HepG2 (cell line): ENCODE measurements around the gene PLEKHA8.

Experiments used
- POLR2AphosphoS5 ChIP-seq: IDR thresholded peaks from 2 replicates; pipeline ENCODE4 v1.6.1; 2012; ENCODE audit warnings: low read depth, low read length
- RNF2 ChIP-seq: fragments of 450-650 bp; conservative IDR thresholded peaks from 2 replicates; pipeline ENCODE4 v1.6.1; 2016; ENCODE audit warnings: low read depth
- RXRA ChIP-seq: sonication (generic); formaldehyde crosslinking; IDR thresholded peaks from 2 replicates; pipeline ENCODE4 v1.5.1; 2020; ENCODE audit warnings: missing genetic modification reagents
- SIN3B ChIP-seq: fragments of 150-350 bp; IDR thresholded peaks from 2 replicates; pipeline ENCODE4 v1.6.1; 2014; ENCODE audit warnings: low read length
- SRSF9 ChIP-seq: fragments of 200-400 bp; formaldehyde crosslinking; IDR thresholded peaks from 2 replicates; pipeline ENCODE4 v1.6.1; 2018; ENCODE audit warnings: borderline replicate concordance, mild to moderate bottlenecking, low read depth, low read length; ENCODE audit not compliant: insufficient read depth, poor library complexity, severe bottlenecking
- ZBTB21 ChIP-seq: sonication (generic); formaldehyde crosslinking; IDR thresholded peaks from 2 replicates; pipeline ENCODE4 v1.4.0; 2020; ENCODE audit warnings: missing genetic modification reagents
- ZNF232 ChIP-seq: sonication (generic); formaldehyde crosslinking; IDR thresholded peaks from 2 replicates; pipeline ENCODE4 v1.4.0; 2020; ENCODE audit warnings: missing genetic modification reagents, borderline replicate concordance
- ZNF501 ChIP-seq: sonication (generic); formaldehyde crosslinking; IDR thresholded peaks from 2 replicates; pipeline ENCODE4 v1.5.1; 2020; ENCODE audit warnings: mild to moderate bottlenecking, moderate library complexity, missing genetic modification reagents
- TF ChIP-seq, protein P1 (sequence below): sonication (generic); formaldehyde crosslinking; IDR thresholded peaks from 2 replicates; pipeline ENCODE4 v1.8.1; 2022; ENCODE audit warnings: low read depth, mild to moderate bottlenecking, missing genetic modification reagents
- TF ChIP-seq, protein P2 (sequence below): IDR thresholded peaks from 2 replicates; pipeline ENCODE4 v1.6.1; 2016; ENCODE audit warnings: control low read depth
- TF ChIP-seq, protein P3 (sequence below): sonication (generic); formaldehyde crosslinking; IDR thresholded peaks from 2 replicates; pipeline ENCODE4 v1.4.0; 2020; ENCODE audit warnings: mild to moderate bottlenecking, missing genetic modification reagents
- TF ChIP-seq, protein P4 (sequence below): sonication (generic); formaldehyde crosslinking; IDR thresholded peaks from 2 replicates; pipeline ENCODE4 v1.5.1; 2020; ENCODE audit warnings: missing genetic modification reagents, mild to moderate bottlenecking, borderline replicate concordance

DNA sequence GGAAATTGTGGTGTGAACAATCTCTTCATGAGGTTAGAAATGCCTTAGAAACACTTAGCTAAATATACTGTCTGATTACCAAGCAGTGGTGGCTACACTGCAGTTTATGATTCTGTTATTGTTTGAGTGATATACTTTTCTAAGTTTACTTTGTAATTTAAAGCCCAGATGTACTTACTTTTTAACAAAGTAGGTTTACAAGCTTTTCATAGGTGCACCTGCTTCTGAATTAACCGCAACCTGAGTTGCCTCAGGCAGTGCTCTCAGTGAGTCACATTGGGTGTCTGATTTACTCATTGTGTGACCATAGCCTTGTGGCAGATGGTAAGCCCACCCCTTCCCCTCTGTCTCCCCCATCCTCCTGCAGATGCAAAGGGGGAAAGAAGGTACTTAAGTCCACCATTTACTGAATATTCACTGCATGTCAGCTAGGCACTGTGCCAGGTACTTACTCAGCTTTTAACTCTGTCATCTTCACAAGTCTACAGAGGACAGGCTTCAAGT, 115.6 kb downstream of the PLEKHA8 start:
- TF ChIP-seq ZBTB21 (CRISPR knock-in tag) = no peak
- no peak for TF ChIP-seq ZNF501 (CRISPR knock-in tag)
- TF ChIP-seq ZNF232 = no peak
- TF ChIP-seq, protein P1, sequence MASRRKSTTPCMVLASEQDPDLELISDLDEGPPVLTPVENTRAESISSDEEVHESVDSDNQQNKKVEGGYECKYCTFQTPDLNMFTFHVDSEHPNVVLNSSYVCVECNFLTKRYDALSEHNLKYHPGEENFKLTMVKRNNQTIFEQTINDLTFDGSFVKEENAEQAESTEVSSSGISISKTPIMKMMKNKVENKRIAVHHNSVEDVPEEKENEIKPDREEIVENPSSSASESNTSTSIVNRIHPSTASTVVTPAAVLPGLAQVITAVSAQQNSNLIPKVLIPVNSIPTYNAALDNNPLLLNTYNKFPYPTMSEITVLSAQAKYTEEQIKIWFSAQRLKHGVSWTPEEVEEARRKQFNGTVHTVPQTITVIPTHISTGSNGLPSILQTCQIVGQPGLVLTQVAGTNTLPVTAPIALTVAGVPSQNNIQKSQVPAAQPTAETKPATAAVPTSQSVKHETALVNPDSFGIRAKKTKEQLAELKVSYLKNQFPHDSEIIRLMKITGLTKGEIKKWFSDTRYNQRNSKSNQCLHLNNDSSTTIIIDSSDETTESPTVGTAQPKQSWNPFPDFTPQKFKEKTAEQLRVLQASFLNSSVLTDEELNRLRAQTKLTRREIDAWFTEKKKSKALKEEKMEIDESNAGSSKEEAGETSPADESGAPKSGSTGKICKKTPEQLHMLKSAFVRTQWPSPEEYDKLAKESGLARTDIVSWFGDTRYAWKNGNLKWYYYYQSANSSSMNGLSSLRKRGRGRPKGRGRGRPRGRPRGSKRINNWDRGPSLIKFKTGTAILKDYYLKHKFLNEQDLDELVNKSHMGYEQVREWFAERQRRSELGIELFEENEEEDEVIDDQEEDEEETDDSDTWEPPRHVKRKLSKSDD (CRISPR knock-in tag) = no peak
- TF ChIP-seq, protein P2, sequence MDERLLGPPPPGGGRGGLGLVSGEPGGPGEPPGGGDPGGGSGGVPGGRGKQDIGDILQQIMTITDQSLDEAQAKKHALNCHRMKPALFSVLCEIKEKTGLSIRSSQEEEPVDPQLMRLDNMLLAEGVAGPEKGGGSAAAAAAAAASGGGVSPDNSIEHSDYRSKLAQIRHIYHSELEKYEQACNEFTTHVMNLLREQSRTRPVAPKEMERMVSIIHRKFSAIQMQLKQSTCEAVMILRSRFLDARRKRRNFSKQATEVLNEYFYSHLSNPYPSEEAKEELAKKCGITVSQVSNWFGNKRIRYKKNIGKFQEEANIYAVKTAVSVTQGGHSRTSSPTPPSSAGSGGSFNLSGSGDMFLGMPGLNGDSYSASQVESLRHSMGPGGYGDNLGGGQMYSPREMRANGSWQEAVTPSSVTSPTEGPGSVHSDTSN (CRISPR knock-in tag) = no peak
- TF ChIP-seq RNF2 = no peak
- TF ChIP-seq POLR2AphosphoS5 = no peak
- no peak for TF ChIP-seq SIN3B
- TF ChIP-seq SRSF9 = no peak
- TF ChIP-seq, protein P3, sequence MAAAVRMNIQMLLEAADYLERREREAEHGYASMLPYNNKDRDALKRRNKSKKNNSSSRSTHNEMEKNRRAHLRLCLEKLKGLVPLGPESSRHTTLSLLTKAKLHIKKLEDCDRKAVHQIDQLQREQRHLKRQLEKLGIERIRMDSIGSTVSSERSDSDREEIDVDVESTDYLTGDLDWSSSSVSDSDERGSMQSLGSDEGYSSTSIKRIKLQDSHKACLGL = no peak
- TF ChIP-seq, protein P4, sequence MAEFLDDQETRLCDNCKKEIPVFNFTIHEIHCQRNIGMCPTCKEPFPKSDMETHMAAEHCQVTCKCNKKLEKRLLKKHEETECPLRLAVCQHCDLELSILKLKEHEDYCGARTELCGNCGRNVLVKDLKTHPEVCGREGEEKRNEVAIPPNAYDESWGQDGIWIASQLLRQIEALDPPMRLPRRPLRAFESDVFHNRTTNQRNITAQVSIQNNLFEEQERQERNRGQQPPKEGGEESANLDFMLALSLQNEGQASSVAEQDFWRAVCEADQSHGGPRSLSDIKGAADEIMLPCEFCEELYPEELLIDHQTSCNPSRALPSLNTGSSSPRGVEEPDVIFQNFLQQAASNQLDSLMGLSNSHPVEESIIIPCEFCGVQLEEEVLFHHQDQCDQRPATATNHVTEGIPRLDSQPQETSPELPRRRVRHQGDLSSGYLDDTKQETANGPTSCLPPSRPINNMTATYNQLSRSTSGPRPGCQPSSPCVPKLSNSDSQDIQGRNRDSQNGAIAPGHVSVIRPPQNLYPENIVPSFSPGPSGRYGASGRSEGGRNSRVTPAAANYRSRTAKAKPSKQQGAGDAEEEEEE (CRISPR knock-in tag) = no peak
- no peak for TF ChIP-seq RXRA
